ENCODE results near the gene MVB12B. TPM values are rescaled to one million over a fixed set of nuclear protein-coding genes. Genes with fewer than 3 reads are reported as not detected.

MVB12B gene
- total RNA-seq, 1 experiment from 2014 or later: 5.7 TPM

DNA sequence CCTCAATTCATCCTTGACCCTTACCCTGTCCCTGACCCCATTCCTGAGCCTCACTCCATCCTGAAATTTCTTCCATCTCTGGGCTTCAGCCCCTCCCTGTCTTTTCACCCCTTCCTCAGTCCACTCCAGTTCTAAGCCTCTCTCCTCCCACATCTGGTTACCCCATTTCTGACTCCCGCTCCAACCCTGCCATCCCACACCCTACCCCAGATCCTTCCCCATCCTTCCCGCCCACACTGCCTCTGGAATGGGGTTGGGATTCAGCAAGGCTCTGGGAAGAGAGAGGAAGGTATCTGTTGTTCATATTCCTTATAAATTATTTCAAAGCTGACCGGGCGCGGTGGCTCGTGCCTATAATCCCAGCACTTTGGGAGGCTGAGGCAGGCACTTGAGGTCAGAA lies 29.9 kb upstream of the MVB12B start:
- no peaks in the 10 kb centered on the region for H3K27me3 Mint-ChIP-seq (ENCODE audit: low read depth)
- DNase-seq (ENCODE audit: low spot score) (no peak), ATAC-seq (no peak)
- ChIA-PET POLR2A (no interaction called here), CTCF (interaction anchor here (0.9 to 2.1 kb wide), 4 partner anchors 89 to 193 kb away, joined by 3 to 8 read pairs (median 4); no protein-coding TSS in a partner anchor)
- H3K27ac Mint-ChIP-seq: no peak overlapping the region
- H3K9me3 Mint-ChIP-seq: 0 out of 2 replicates have a peak, but pooled peaks cover 4% of the 10 kb centered on the region
- TF ChIP-seq ETV6 (CRISPR knock-in tag; IDR thresholded peaks at IDR 0.05) (no peak), NFE2L1 (CRISPR knock-in tag; IDR thresholded peaks at IDR 0.05) (no peak), ZNF532 (CRISPR knock-in tag; IDR thresholded peaks at IDR 0.05; ENCODE audit: borderline replicate concordance) (no peak), STAT6 (CRISPR knock-in tag; conservative IDR thresholded peaks at IDR 0.05; ENCODE audit: low read depth) (no peak), AFF4 (CRISPR knock-in tag; IDR thresholded peaks at IDR 0.05; ENCODE audit: borderline replicate concordance) (no peak), TCF7 (CRISPR knock-in tag; IDR thresholded peaks at IDR 0.05; ENCODE audit: low read depth) (no peak), JUN (CRISPR knock-in tag; IDR thresholded peaks at IDR 0.05) (no peak), RELA (CRISPR knock-in tag; IDR thresholded peaks at IDR 0.05; ENCODE audit: borderline replicate concordance) (no peak), NR2C2 (CRISPR knock-in tag; IDR thresholded peaks at IDR 0.05) (no peak), KAT7 (CRISPR knock-in tag; IDR thresholded peaks at IDR 0.05; ENCODE audit: borderline replicate concordance) (no peak), PRRX2 (CRISPR knock-in tag; IDR thresholded peaks at IDR 0.05) (no peak), MXD4 (CRISPR knock-in tag; IDR thresholded peaks at IDR 0.05; ENCODE audit: borderline replicate concordance) (no peak), SP1 (CRISPR knock-in tag; conservative IDR thresholded peaks at IDR 0.05) (no peak), FOXK1 (CRISPR knock-in tag; IDR thresholded peaks at IDR 0.05) (no peak), ZNF396 (CRISPR knock-in tag; IDR thresholded peaks at IDR 0.05; ENCODE audit: borderline replicate concordance) (no peak), SMAD3 (CRISPR knock-in tag; IDR thresholded peaks at IDR 0.05; ENCODE audit: borderline replicate concordance) (no peak), TEAD4 (CRISPR knock-in tag; IDR thresholded peaks at IDR 0.05) (no peak), ZNF232 (CRISPR knock-in tag; IDR thresholded peaks at IDR 0.05) (no peak)
- TF ChIP-seq, protein P1, sequence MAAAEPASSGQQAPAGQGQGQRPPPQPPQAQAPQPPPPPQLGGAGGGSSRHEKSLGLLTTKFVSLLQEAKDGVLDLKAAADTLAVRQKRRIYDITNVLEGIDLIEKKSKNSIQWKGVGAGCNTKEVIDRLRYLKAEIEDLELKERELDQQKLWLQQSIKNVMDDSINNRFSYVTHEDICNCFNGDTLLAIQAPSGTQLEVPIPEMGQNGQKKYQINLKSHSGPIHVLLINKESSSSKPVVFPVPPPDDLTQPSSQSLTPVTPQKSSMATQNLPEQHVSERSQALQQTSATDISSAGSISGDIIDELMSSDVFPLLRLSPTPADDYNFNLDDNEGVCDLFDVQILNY (CRISPR knock-in tag; IDR thresholded peaks at IDR 0.05): no peak
- no peak overlapping the region for H3K4me3 Mint-ChIP-seq
- H3K4me1 Mint-ChIP-seq: no peaks in the 10 kb centered on the region
- no peaks in the 10 kb centered on the region for H3K36me3 Mint-ChIP-seq

Data from WTC11 (cell line).